HL-60/S4 (cell line): ENCODE measurements around the gene DCLK1.
"Not testable (repeated sequence)": the region's sequence is repeated elsewhere in the genome, so short reads cannot be mapped to it uniquely, and the experiment has no call there.

Experiments
- in situ Hi-C: fragments of 300-500 bp; cut with MboI; formaldehyde crosslinking; loops from 2 replicates; pipeline ENCODE4 v1.14.3; 2022; ENCODE audit warnings: low sequenced_read_pairs

The DCLK1 gene

DNA sequence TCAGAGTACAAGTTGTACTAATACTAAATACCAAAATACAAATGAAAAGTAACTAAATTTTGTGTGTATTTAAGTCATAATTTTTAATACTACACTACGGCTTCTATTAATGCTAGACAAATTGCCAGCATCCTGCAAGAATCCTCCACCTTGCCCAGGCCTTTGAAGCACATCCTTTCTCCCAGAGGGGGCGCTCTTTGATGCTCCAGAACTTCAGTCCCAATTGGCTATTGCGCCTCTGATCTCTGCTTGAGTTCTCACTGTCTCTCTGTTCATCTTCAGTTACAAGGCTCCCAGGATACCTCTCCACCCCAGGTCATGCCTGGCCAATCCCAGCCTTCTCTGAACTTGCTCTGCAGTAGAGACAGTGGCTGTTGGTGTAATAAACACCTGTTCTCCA is 141.0 kb downstream of the DCLK1 start:
- in situ Hi-C loops: no loop called here

DNA sequence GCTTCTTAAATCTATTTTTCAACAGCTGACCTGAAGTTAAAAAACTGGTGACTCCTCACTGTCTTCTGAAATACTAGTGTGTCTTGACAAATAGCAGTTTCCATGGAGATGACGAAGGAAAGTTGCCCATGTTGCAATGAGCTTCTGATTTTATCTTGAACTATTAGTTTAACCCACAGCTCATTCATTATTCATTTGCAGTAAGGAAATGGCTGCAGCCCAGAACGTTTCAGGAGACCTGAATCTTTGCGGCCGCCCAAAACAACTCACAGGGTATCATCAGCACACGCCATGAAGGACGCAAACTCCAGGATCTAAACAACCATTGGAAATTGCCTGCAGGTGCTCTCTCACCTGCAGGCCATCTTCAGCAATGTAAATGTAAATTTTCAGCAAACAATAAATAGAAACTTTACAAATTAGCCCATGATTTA is 142.5 kb downstream of the DCLK1 start:
- in situ Hi-C loops: no loop called here

- in situ Hi-C loops: no loop called here
Observed at GRCh38 chr13:35987572-35988513, 143.3 kb downstream of the DCLK1 start.

- in situ Hi-C loops: no loop called here
Observed at GRCh38 chr13:35984776-35985453, 146.3 kb downstream of the DCLK1 start.

DNA sequence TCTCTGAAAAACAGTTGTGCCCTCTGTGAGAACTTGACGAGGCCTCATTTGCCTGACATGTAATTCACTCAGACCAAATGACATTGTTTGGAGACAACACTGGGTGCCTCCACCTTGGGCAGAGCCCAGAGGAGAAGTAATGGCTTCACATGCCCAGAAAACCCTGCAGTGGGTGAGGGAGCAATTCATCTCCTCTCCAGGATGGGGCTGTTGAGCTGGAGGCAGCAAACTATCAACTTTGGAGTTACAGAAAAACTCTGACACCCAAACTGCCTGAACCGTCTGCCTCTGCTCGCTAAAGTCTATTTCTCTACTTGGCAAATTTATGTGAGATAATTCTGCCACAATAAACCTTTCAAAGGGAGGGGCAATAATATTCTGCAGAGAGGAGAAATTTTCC is 146.9 kb downstream of the DCLK1 start:
- in situ Hi-C loops: no loop called here

DNA sequence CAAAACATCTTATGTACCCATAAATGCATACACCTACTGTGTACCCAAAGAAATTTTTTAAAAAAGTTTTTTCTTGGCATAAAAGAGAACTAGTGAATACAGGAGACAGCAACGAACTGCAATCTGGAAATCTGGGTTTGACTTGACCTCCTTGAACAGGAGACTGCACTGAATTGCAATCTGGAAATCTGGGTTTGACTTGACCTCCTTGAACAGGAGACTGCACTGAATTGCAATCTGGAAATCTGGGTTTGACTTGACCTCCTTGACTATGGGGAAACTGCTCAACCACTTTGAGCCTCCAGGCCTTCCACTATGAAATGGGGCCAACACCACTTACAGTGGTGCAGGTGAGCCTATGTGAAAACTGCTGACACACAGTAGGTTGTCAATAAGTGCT is 147.5 kb downstream of the DCLK1 start:
- in situ Hi-C loops: not testable (repeated sequence)

- in situ Hi-C loops: no loop called here
Observed at GRCh38 chr13:35983206-35983605, 148.0 kb downstream of the DCLK1 start.

GRCh38 chr13:35979361-35979951 is 151.7 kb downstream of the DCLK1 start:
- in situ Hi-C loops: no loop called here

DNA sequence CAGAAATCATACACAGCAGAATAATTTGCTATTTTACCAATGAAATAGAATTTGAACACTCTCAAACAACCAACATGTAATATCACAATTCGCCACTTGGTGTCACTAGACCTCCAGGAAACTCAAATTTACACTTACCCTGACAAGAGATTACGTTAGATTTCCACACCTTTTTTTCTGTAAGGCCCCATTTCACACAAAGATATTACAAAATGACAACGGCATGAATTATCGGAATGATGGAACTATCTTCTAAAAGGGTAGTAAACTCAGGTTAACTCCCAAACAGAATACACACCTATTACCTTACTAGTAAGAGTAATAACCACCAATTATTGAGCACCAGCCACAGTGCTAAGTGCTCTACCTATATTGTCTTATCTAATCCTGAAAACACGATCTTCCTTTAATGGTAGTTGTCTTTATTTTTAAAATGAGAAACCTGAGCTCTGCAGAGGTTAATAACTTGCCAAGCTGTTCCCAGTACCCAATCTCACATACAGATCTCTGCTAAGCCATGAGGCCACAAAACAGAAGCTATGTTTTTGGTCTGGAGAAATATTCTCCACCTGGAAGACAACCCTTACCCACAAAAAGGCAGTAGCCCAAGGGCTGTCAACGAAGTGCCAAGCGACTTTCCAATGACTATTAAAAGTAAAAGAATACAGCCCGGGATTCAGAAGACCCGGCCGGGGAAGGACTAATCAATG is 152.4 kb downstream of the DCLK1 start:
- in situ Hi-C loops: no loop called here

DNA sequence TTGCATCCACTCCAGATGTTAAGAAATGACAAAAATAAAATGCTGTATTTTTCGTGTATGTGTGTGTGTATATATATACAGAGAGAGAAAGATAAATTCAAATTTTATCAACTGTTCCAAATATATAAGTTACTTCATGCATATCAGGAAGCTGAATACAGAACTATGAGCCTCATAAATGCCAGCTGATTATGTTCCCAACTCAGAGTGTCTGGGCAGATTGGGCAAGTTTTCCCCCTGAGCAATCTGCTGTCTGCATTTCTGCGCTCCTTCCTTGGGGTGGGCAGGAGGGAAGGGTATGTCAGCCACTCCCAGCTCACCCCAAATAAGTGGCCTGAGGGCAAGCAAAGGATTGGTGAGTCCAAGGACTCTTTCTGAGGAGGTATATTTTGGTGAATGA is 154.1 kb downstream of the DCLK1 start:
- in situ Hi-C loops: no loop called here

DNA sequence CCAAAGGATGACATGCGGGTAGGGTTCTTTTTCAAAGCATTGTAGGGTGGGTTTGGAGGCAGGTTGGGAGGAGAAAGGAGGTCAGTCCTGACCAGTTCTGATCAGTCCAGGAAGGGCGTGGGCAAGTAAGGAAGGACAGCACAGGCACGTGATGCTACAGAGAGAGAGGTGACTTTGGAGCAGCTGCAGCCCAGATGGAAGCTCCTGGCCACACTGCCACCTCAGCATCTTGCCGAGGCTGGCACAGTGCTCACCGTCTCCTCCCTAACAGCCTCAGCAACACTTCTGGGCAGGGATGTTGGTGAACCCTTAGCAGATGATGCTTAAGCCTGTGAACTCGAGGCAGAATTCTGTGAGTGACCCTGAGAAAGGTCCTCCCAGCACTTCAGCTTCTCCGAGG is 155.1 kb downstream of the DCLK1 start:
- in situ Hi-C loops: no loop called here

DNA sequence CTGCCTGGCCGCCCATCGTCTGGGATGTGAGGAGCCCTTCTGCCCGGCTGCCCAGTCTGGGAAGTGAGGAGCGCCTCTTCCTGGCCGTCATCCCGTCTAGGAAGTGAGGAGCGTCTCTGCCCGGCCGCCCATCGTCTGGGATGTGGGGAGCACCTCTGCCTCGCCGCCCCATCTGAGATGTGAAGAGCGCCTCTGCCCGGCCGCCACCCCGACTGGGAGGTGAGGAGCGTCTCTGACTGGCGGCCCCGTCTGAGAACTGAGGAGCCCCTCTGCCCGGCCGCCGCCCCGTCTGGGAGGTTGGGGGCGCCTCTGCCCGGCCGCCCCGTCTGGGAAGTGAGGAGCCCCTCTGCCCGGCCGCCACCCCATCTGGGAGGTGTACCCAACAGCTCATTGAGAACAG is 164.2 kb downstream of the DCLK1 start:
- in situ Hi-C loops: not testable (repeated sequence)

DNA sequence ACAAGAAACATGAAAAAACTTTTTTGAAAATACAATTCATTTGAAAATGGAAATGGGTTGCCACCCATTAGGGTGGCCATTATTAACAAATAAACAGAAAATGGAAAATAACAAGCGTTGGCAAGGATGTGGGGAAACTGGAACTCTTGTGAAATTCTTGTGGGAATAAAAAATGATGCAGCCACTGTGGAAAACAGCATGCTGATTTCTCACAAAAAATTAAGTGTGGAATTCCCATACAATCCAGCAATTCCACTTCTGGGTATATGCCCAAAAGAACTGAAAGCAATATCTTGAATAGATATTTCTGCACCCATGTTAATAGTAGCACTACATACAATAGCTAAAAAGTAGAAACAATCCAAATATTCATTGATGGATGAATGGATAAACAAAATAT is 165.2 kb downstream of the DCLK1 start:
- in situ Hi-C loops: no loop called here

DNA sequence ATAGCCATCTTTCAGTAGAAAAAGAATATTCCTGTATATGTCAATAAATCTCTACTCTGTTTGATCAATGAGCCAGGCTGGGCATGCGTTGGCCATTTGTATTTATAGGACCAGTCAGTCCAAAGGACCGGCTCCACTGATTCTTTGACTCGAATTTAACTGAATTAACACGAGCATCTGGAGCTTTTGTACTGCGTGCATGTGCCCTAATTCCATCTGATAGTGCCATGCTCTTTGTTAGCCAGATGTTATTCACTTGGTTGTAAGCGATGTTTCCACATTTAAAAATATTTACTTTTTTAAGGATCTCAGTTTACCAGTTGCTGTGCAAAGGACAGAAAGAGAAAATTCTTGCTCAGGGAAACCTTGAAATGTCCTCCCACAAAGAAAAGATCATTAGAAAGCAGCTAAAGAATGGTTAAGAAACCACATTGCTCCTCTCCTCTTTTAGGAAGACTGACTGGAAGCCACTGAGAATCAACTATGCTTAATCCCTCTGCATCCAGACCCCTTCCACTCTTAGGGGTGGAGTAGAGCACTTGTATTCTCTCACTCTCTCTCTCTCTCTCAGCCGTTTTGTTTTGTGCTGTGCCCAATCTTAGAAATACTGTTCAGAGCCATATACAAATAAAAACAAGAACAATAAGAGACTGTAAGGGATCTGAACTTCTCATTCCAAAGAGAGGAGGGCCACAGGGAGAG is 165.8 kb downstream of the DCLK1 start:
- in situ Hi-C loops: no loop called here

GRCh38 chr13:35964863-35965180 is 166.4 kb downstream of the DCLK1 start:
- in situ Hi-C loops: no loop called here

GRCh38 chr13:35964011-35964862 is 166.9 kb downstream of the DCLK1 start:
- in situ Hi-C loops: no loop called here

DNA sequence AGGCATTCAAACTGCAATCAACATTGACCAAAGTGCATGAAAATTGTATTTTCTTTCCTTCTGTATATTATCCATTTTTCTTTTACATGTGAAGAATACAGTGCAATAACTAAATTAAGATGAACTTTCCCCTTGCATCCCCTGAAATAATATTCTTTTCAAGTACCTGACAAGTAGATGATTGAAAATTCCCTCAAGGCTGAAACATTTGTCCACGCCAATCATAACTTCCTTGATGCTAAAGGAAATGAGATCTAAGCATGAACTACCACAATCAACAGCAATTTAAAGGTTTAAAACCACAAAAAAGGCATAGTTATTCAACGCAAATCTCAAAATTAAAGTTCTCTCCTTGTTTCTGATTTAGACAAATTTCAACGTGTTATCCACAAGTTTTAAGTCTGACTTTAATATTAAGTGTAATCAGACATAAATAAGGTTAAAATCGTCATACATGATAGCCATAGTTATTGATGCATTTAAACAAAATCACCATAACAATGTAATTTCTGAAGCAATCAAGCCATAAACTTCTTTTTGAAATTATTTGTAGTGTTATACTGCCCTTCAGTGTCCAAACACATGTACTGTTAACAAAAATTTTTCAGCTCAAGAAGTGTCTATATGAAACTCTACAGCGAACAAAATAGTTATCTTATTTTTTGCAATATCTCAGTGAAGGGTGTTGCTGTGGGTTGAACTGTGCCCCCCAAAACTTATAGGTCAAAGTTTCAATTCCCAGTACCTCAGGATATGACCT is 169.5 kb downstream of the DCLK1 start:
- in situ Hi-C loops: no loop called here

DNA sequence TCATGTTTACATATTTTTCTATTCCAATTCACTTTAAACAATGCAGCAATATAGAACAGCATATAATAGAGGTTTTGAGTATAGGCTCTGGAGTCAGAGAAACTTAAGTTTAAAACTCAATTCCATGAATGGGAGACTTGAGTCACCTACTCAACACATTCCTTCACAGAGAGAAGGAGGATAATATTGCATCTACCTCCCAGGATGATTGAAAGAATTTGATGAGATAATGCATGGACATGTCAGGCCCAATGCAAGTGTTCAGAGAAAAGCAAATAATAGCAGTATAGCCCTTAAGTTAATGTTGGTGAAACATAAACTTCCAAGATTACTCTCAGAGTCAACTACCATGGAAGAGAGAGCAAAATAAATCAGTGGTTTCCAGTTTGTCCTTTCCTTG is 170.2 kb downstream of the DCLK1 start:
- in situ Hi-C loops: no loop called here

GRCh38 chr13:35957996-35958395 is 173.2 kb downstream of the DCLK1 start:
- in situ Hi-C loops: no loop called here
